GM10248 (cell line): ENCODE results near the gene S1PR5.

Source experiments
- CTCF ChIA-PET: fragments of 300-600 bp; sonication (Branson Sonifier 250); formaldehyde crosslinking; extraction: SDS; loops from one replicate; lab custom pipeline; 2021; ENCODE audit warnings: antibody characterized with exemption; lab: Yijun Ruan, JAX
- POLR2A ChIA-PET: fragments of 350-650 bp; sonication (Branson Sonifier 250); formaldehyde crosslinking; extraction: SDS; loops from one replicate; lab custom pipeline; 2020; ENCODE audit warnings: antibody characterized with exemption; lab: Yijun Ruan, JAX
- DNase-seq: peaks from one replicate; pipeline ENCODE4 v3.0.0; 2012; ENCODE audit errors: extremely low spot score
- TF ChIP-seq, protein P1 (sequence below): IDR thresholded peaks from 2 replicates; pipeline ENCODE4 v1.5.1; 2012; ENCODE audit warnings: mild to moderate bottlenecking, low read depth; ENCODE audit errors: extremely low read depth, missing control alignments, control extremely low read depth

The S1PR5 gene

DNA sequence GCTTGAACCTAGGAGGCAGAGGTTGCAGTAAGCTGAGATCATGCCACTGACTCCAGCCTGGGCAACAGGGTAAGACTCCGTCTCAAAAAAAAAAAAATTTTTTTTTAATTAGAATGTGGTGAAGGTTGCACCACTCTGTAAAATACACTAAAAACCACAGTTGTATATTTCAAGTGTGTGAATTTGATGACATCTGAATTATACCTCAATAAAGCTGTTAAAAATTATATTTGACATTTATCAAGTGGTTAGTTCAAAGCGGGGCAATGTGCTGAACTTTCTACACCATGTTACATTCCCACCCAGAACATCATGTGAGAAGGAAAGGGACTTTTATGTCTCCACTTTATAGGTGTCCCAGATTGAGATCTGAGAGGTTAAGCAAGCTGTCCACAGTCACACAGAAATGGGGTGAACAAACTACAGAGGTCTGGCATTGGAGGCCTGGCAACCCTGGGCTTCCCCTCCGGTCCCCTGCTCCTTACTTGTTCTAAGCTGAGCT lies 5.9 kb upstream of the S1PR5 start:
- TF ChIP-seq, protein P1, sequence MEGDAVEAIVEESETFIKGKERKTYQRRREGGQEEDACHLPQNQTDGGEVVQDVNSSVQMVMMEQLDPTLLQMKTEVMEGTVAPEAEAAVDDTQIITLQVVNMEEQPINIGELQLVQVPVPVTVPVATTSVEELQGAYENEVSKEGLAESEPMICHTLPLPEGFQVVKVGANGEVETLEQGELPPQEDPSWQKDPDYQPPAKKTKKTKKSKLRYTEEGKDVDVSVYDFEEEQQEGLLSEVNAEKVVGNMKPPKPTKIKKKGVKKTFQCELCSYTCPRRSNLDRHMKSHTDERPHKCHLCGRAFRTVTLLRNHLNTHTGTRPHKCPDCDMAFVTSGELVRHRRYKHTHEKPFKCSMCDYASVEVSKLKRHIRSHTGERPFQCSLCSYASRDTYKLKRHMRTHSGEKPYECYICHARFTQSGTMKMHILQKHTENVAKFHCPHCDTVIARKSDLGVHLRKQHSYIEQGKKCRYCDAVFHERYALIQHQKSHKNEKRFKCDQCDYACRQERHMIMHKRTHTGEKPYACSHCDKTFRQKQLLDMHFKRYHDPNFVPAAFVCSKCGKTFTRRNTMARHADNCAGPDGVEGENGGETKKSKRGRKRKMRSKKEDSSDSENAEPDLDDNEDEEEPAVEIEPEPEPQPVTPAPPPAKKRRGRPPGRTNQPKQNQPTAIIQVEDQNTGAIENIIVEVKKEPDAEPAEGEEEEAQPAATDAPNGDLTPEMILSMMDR = no peak
- ChIA-PET CTCF (interaction anchor here (1.2 to 4.5 kb wide), 4 partner anchors 14 to 121 kb away, joined by 3 to 16 read pairs (median 3); no protein-coding TSS in a partner anchor), POLR2A (no interaction called here)
- no peak for DNase-seq

DNA sequence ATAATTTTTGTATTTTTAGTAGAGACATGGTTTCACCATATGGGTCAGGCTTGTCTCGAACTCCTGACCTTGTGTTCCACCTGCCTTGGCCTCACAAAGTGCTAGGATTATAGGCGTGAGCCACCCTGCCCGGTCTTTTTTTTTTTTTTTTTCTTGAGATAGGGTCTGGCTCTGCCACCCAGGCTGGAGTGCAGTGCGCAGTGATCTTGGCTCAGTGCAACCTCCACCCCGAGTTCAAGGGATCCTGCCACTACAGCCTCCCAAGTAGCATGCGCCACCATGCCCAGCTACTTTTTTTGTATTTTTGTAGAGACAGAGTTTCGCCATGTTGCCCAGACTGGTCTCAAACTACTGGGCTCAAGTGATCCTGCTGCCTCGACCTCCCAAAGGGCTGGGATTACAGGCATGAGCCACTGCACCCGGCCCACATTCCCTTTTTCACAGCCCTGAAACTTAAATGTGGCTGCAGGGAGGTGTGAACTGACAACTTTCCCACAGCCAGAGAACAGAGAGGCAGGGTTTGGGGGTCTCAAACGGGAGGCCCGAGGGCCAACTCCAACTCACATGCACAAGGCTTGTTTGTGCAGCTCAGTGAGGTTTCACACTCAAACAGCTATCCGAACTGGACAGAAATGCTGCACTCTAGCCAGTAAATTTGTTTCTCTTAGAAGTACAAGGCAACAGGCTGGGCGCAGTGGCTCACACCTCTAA lies 4.4 kb upstream of the S1PR5 start:
- DNase-seq = no peak
- CTCF ChIA-PET = interaction anchor here (1.0 to 4.5 kb wide), 4 partner anchors 9 to 20 kb away, joined by 3 to 16 read pairs (median 4); no protein-coding TSS in a partner anchor
- POLR2A ChIA-PET = no interaction called here
- TF ChIP-seq, protein P1 = no peak

GRCh38 chr19:10520652-10521318 lies 3.5 kb upstream of the S1PR5 start:
- ChIA-PET POLR2A (no interaction called here), CTCF (interaction anchor here (1.1 to 4.5 kb wide), 6 partner anchors 9 to 124 kb away, joined by 3 to 16 read pairs (median 4); no protein-coding TSS in a partner anchor)
- DNase-seq = no peak
- TF ChIP-seq, protein P1 = no peak

- TF ChIP-seq, protein P1 = no peak
- DNase-seq = no peak
- ChIA-PET POLR2A (no interaction called here), CTCF (interaction anchor here (1.4 to 4.5 kb wide), 4 partner anchors 8 to 125 kb away, joined by 4 to 16 read pairs (median 4); no protein-coding TSS in a partner anchor)
Observed at GRCh38 chr19:10519421-10519820, 2.2 kb upstream of the S1PR5 start.

GRCh38 chr19:10518444-10519361 lies 1.5 kb upstream of the S1PR5 start:
- TF ChIP-seq, protein P1 = no peak
- DNase-seq = no peak
- CTCF ChIA-PET = interaction anchor here (2.0 to 4.5 kb wide), 4 partner anchors 9 to 126 kb away, joined by 4 to 16 read pairs (median 8); no protein-coding TSS in a partner anchor
- POLR2A ChIA-PET = interaction anchor here (0.5 kb wide), 1 partner anchor 25 kb away, joined by 3 read pairs; no protein-coding TSS in a partner anchor
